Measurements from ENCODE around the gene CPNE4.

DNA sequence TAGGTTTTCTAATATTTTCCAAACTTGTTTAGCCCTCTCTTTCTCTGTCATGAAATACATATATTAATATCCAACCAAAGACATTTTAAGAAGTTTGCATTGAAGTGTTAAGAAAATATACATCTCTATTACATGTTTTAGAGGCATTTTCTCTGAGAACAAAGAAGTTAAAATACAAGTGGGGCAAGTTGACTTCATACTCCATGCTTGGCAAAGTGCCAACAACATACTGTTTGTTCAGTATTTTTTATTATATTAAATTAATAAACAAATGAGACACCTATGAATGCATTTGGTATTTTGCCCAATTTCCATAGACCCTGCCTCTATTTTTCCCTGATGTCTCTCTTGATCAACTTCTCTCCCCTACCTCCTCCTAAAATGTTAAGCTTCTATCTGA is 299.3 kb downstream of the CPNE4 start:
- TF ChIP-seq POLR2A (IDR thresholded peaks at IDR 0.05; ENCODE audit: low read depth) (no peak), POLR2AphosphoS5 (IDR thresholded peaks at IDR 0.05) (no peak), EP300 (IDR thresholded peaks at IDR 0.05) (no peak)
- TF ChIP-seq, protein P1, sequence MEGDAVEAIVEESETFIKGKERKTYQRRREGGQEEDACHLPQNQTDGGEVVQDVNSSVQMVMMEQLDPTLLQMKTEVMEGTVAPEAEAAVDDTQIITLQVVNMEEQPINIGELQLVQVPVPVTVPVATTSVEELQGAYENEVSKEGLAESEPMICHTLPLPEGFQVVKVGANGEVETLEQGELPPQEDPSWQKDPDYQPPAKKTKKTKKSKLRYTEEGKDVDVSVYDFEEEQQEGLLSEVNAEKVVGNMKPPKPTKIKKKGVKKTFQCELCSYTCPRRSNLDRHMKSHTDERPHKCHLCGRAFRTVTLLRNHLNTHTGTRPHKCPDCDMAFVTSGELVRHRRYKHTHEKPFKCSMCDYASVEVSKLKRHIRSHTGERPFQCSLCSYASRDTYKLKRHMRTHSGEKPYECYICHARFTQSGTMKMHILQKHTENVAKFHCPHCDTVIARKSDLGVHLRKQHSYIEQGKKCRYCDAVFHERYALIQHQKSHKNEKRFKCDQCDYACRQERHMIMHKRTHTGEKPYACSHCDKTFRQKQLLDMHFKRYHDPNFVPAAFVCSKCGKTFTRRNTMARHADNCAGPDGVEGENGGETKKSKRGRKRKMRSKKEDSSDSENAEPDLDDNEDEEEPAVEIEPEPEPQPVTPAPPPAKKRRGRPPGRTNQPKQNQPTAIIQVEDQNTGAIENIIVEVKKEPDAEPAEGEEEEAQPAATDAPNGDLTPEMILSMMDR (IDR thresholded peaks at IDR 0.05) = no peak
